ENCODE data around the gene ECSCR.

Gene ECSCR

GRCh38 chr5:139404484-139404840 lies 58.1 kb downstream of the ECSCR start:
- H3K27ac ChIP-seq (ENCODE audit: low read depth, low read length) = no peak overlapping the region
- peak overlapping the region; percentile 38 for H3K9ac ChIP-seq (ENCODE audit: low read length)
- H3K36me3 ChIP-seq (ENCODE audit: insufficient read depth, low read length) = no peaks in the 10 kb centered on the region
- peaks cover 15% of the 10 kb centered on the region for H3K4me1 ChIP-seq (ENCODE audit: insufficient read depth, low read length)
- H3K9me3 ChIP-seq (ENCODE audit: low read length) = no peaks in the 10 kb centered on the region
- H3K4me3 ChIP-seq (ENCODE audit: low read depth in 1 of 2, low read length in 2 of 2) = peak overlapping the region in 1 of 2 donors; percentile 67
- no peaks in the 10 kb centered on the region for H3K27me3 ChIP-seq (ENCODE audit: control insufficient read depth in 1 of 2, insufficient read depth in 2 of 2, low read length in 2 of 2)

- H3K36me3 ChIP-seq (ENCODE audit: insufficient read depth, low read length) = no peaks in the 10 kb centered on the region
- H3K27ac ChIP-seq (ENCODE audit: low read depth, low read length) = peak within 1 kb of the TSS; percentile 79
- H3K9me3 ChIP-seq (ENCODE audit: low read length) = no peaks in the 10 kb centered on the region
- H3K4me3 ChIP-seq (ENCODE audit: low read depth in 1 of 2, low read length in 2 of 2) = peak within 1 kb of the TSS; percentile 43 to 67
- H3K9ac ChIP-seq (ENCODE audit: low read length) = peak within 1 kb of the TSS; percentile 38
- peaks cover 14% of the 10 kb centered on the region for H3K4me1 ChIP-seq (ENCODE audit: insufficient read depth, low read length)
- no peaks in the 10 kb centered on the region for H3K27me3 ChIP-seq (ENCODE audit: control insufficient read depth in 1 of 2, insufficient read depth in 2 of 2, low read length in 2 of 2)
Observed at GRCh38 chr5:139403787-139404483, 58.6 kb downstream of the ECSCR start, which contains the start of gene SPATA24. Gene SPATA24, minus strand, starts transcription at chr5:139404089. Its CDS starts 29 bp downstream, at chr5:139404060.

GRCh38 chr5:139403418-139403786 lies 59.1 kb downstream of the ECSCR start:
- H3K4me3 ChIP-seq (ENCODE audit: low read depth in 1 of 2, low read length in 2 of 2) = peak overlapping the region; percentile 43 to 67
- peak overlapping the region; percentile 34 for H3K9ac ChIP-seq (ENCODE audit: low read length)
- H3K27me3 ChIP-seq (ENCODE audit: control insufficient read depth in 1 of 2, insufficient read depth in 2 of 2, low read length in 2 of 2) = no peaks in the 10 kb centered on the region
- peaks cover 14% of the 10 kb centered on the region for H3K4me1 ChIP-seq (ENCODE audit: insufficient read depth, low read length)
- no peaks in the 10 kb centered on the region for H3K36me3 ChIP-seq (ENCODE audit: insufficient read depth, low read length)
- H3K27ac ChIP-seq (ENCODE audit: low read depth, low read length) = peak overlapping the region; percentile 79
- no peaks in the 10 kb centered on the region for H3K9me3 ChIP-seq (ENCODE audit: low read length)

GRCh38 chr5:139402561-139403158 lies 59.9 kb downstream of the ECSCR start:
- H3K27ac ChIP-seq (ENCODE audit: low read depth, low read length) = no peak overlapping the region
- H3K4me3 ChIP-seq (ENCODE audit: low read depth in 1 of 2, low read length in 2 of 2) = no peak overlapping the region
- H3K9me3 ChIP-seq (ENCODE audit: low read length) = no peaks in the 10 kb centered on the region
- no peak overlapping the region for H3K9ac ChIP-seq (ENCODE audit: low read length)
- no peaks in the 10 kb centered on the region for H3K36me3 ChIP-seq (ENCODE audit: insufficient read depth, low read length)
- H3K27me3 ChIP-seq (ENCODE audit: control insufficient read depth in 1 of 2, insufficient read depth in 2 of 2, low read length in 2 of 2) = no peaks in the 10 kb centered on the region
- H3K4me1 ChIP-seq (ENCODE audit: insufficient read depth, low read length) = peaks cover 14% of the 10 kb centered on the region

- Histone ChIP-seq H3K9ac (ENCODE audit: low read length) (no peak overlapping the region), H3K27ac (ENCODE audit: low read depth, low read length) (no peak overlapping the region)
Observed at GRCh38 chr5:139401546-139401945, 61.0 kb downstream of the ECSCR start.

GRCh38 chr5:139399501-139400121 lies 62.9 kb downstream of the ECSCR start:
- H3K4me1 ChIP-seq (ENCODE audit: insufficient read depth, low read length) = peaks cover 12% of the 10 kb centered on the region
- no peak overlapping the region for H3K27ac ChIP-seq (ENCODE audit: low read depth, low read length)
- no peaks in the 10 kb centered on the region for H3K36me3 ChIP-seq (ENCODE audit: insufficient read depth, low read length)
- H3K4me3 ChIP-seq (ENCODE audit: low read depth in 1 of 2, low read length in 2 of 2) = no peak overlapping the region
- H3K9ac ChIP-seq (ENCODE audit: low read length) = no peak overlapping the region
- no peaks in the 10 kb centered on the region for H3K9me3 ChIP-seq (ENCODE audit: low read length)
- H3K27me3 ChIP-seq (ENCODE audit: control insufficient read depth in 1 of 2, insufficient read depth in 2 of 2, low read length in 2 of 2) = peaks cover 7 to 17% of the 10 kb centered on the region in 2 donors

More at GRCh38 chr5:139401546-139401945, 61.0 kb downstream of the ECSCR start:
- H3K4me3 ChIP-seq (ENCODE audit: low read depth in 1 of 2, low read length in 2 of 2) = no peak overlapping the region
- H3K9me3 ChIP-seq (ENCODE audit: low read length) = no peaks in the 10 kb centered on the region
- no peaks in the 10 kb centered on the region for H3K36me3 ChIP-seq (ENCODE audit: insufficient read depth, low read length)
- H3K27me3 ChIP-seq (ENCODE audit: control insufficient read depth in 1 of 2, insufficient read depth in 2 of 2, low read length in 2 of 2) = no peaks in the 10 kb centered on the region
- peaks cover 14% of the 10 kb centered on the region for H3K4me1 ChIP-seq (ENCODE audit: insufficient read depth, low read length)
